ENCODE results near the gene LYAR.

Gene LYAR

GRCh38 chr4:4284827-4285618, 4.9 kb downstream of the LYAR start:
- no peak for TF ChIP-seq CTCF (conservative IDR thresholded peaks at IDR 0.05; ENCODE audit: control insufficient read depth, insufficient read depth, low read depth, low read length)
- peak; percentile 68 for DNase-seq (ENCODE audit: low read depth)
- no peak overlapping the region for H3K4me3 ChIP-seq (ENCODE audit: control insufficient read depth, low read depth, low read length)

GRCh38 chr4:4281787-4282186, 8.2 kb downstream of the LYAR start:
- no peak for TF ChIP-seq CTCF (conservative IDR thresholded peaks at IDR 0.05; ENCODE audit: control insufficient read depth, insufficient read depth, low read depth, low read length)
- no peak for DNase-seq (ENCODE audit: low read depth)
- no peak overlapping the region for H3K4me3 ChIP-seq (ENCODE audit: control insufficient read depth, low read depth, low read length)

- DNase-seq (ENCODE audit: low read depth), result no peak
- no peak overlapping the region for H3K4me3 ChIP-seq (ENCODE audit: control insufficient read depth, low read depth, low read length)
- no peak for TF ChIP-seq CTCF (conservative IDR thresholded peaks at IDR 0.05; ENCODE audit: control insufficient read depth, insufficient read depth, low read depth, low read length)
These were observed 12.4 kb downstream of the LYAR start for GRCh38 chr4:4277531-4277930.

- H3K4me3 ChIP-seq (ENCODE audit: control insufficient read depth, low read depth, low read length), result no peak overlapping the region
- DNase-seq (ENCODE audit: low read depth), result no peak
- TF ChIP-seq CTCF (conservative IDR thresholded peaks at IDR 0.05; ENCODE audit: control insufficient read depth, insufficient read depth, low read depth, low read length), result no peak
These were observed 15.7 kb downstream of the LYAR start for GRCh38 chr4:4274226-4274625.

GRCh38 chr4:4271912-4272311, 18.0 kb downstream of the LYAR start:
- no peak overlapping the region for H3K4me3 ChIP-seq (ENCODE audit: control insufficient read depth, low read depth, low read length)
- peak; percentile 18 for DNase-seq (ENCODE audit: low read depth)
- no peak for TF ChIP-seq CTCF (conservative IDR thresholded peaks at IDR 0.05; ENCODE audit: control insufficient read depth, insufficient read depth, low read depth, low read length)

GRCh38 chr4:4270529-4270928, 19.4 kb downstream of the LYAR start:
- H3K4me3 ChIP-seq (ENCODE audit: control insufficient read depth, low read depth, low read length), result no peak overlapping the region
- no peak for TF ChIP-seq CTCF (conservative IDR thresholded peaks at IDR 0.05; ENCODE audit: control insufficient read depth, insufficient read depth, low read depth, low read length)
- peak; percentile 34 for DNase-seq (ENCODE audit: low read depth)

All from fibroblast of mammary gland (primary cell).